IPS-18c (cell line): ENCODE data around the gene MEAK7.

Experiments
- H3K4me3 ChIP-seq: 2 replicates; pipeline ENCODE4 v1.7.0; 2013; ENCODE audit warnings: low read depth, mild to moderate bottlenecking, low read length, moderate library complexity; ENCODE audit not compliant: insufficient read depth
- H3K9me3 ChIP-seq: one replicate; pipeline ENCODE4 v1.6.1; 2013; ENCODE audit warnings: mild to moderate bottlenecking, low read length, moderate library complexity; ENCODE audit not compliant: control insufficient read depth, insufficient read depth

The MEAK7 gene

GRCh38 chr16:84464116-84464515 is 40.3 kb downstream of the MEAK7 start:
- Histone ChIP-seq H3K9me3 (no peaks in the 10 kb centered on the region), H3K4me3 (no peak overlapping the region)

GRCh38 chr16:84463221-84463620 is 41.2 kb downstream of the MEAK7 start:
- Histone ChIP-seq H3K9me3 (no peaks in the 10 kb centered on the region), H3K4me3 (no peak overlapping the region)

GRCh38 chr16:84462296-84463210 is 41.9 kb downstream of the MEAK7 start:
- H3K9me3 ChIP-seq, result no peaks in the 10 kb centered on the region

GRCh38 chr16:84461413-84462295 is 42.8 kb downstream of the MEAK7 start:
- H3K9me3 ChIP-seq, result no peaks in the 10 kb centered on the region
- no peak overlapping the region for H3K4me3 ChIP-seq

More at GRCh38 chr16:84462296-84463210, 41.9 kb downstream of the MEAK7 start:
- H3K4me3 ChIP-seq, result no peak overlapping the region

- Histone ChIP-seq H3K9me3 (no peaks in the 10 kb centered on the region), H3K4me3 (no peak overlapping the region)
Observed at GRCh38 chr16:84461029-84461412, 43.4 kb downstream of the MEAK7 start.

- Histone ChIP-seq H3K4me3 (no peak overlapping the region), H3K9me3 (no peaks in the 10 kb centered on the region)
Observed at GRCh38 chr16:84460406-84461028, 43.9 kb downstream of the MEAK7 start.

GRCh38 chr16:84459941-84460405 is 44.5 kb downstream of the MEAK7 start:
- Histone ChIP-seq H3K9me3 (no peaks in the 10 kb centered on the region), H3K4me3 (no peak overlapping the region)

- Histone ChIP-seq H3K4me3 (no peak overlapping the region), H3K9me3 (no peaks in the 10 kb centered on the region)
Observed at GRCh38 chr16:84459533-84459894, 44.9 kb downstream of the MEAK7 start.

GRCh38 chr16:84458606-84459532 is 45.6 kb downstream of the MEAK7 start:
- H3K9me3 ChIP-seq, result no peaks in the 10 kb centered on the region
- no peak overlapping the region for H3K4me3 ChIP-seq

GRCh38 chr16:84455031-84455430 is 49.4 kb downstream of the MEAK7 start:
- no peak overlapping the region for H3K4me3 ChIP-seq
- H3K9me3 ChIP-seq, result no peaks in the 10 kb centered on the region
